GM12872 (cell line): Measurements from ENCODE around the gene TMEM132A.

ENCODE experiments used
- CTCF ChIP-seq: IDR thresholded peaks from 3 replicates; pipeline ENCODE4 v1.5.1; 2011; ENCODE audit warnings: low read depth, mild to moderate bottlenecking, low read length, moderate library complexity; ENCODE audit not compliant: insufficient read depth

TMEM132A gene

GRCh38 chr11:60977836-60978235 is 53.6 kb downstream of the TMEM132A start:
- no peak for TF ChIP-seq CTCF

GRCh38 chr11:60978546-60979380 is 54.5 kb downstream of the TMEM132A start:
- TF ChIP-seq CTCF, result no peak

GRCh38 chr11:60981515-60981914 is 57.3 kb downstream of the TMEM132A start:
- TF ChIP-seq CTCF, result no peak

GRCh38 chr11:60982184-60982583 is 57.9 kb downstream of the TMEM132A start:
- no peak for TF ChIP-seq CTCF

GRCh38 chr11:60984149-60984548 is 59.9 kb downstream of the TMEM132A start:
- TF ChIP-seq CTCF, result no peak

GRCh38 chr11:60984636-60985035 is 60.4 kb downstream of the TMEM132A start:
- TF ChIP-seq CTCF, result no peak

GRCh38 chr11:60985501-60985900 is 61.2 kb downstream of the TMEM132A start:
- no peak for TF ChIP-seq CTCF
